ENCODE results near the gene CDCA5.

GRCh38 chr11:65095974-65096806 lies 12.3 kb upstream of the CDCA5 start, which contains the start of gene VPS51:
- TF ChIP-seq ZNF274 (IDR thresholded peaks at IDR 0.05; ENCODE audit: low read depth, low read length): no peak
- no peak for TF ChIP-seq SUZ12 (IDR thresholded peaks at IDR 0.05; ENCODE audit: extremely low read depth, insufficient read depth, insufficient read length)

Data from NT2/D1 (cell line).